Measurements from ENCODE around the gene YEATS4.

YEATS4 gene

DNA sequence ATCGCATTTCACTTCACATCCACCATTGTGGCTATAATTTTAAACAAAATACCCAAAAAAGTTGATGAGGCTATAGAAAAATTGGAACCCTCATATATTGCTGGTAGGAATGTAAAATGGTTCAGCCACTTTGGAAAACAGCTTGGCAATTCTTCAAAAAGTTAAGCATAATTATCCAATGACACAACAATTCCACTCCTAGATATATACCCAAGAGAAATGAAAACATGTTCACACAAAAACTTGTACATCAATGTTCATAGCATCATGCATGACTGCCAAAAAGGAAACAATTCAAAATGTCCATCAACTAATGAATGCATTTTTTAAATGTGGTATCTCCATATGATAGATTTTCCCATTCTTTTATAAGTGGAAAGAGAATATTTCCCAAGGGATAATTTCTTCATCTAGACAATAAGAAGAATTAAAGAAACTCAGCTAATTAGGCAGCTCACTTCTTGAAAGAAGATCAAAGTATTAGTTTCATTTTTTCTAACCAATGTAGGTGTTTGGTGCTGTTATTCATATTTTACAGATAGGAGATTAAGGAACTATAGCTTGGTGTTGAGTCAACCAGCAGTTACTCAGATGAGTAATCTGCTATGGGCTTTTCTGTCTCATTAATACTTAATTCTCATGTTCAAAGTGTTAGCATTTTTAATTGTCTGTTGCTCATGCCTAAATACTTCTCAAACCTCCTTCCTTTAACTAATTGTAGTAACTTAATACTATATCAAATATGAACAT is 32.8 kb downstream of the YEATS4 start:
- no peak for DNase-seq (ENCODE audit: low spot score)

DNA sequence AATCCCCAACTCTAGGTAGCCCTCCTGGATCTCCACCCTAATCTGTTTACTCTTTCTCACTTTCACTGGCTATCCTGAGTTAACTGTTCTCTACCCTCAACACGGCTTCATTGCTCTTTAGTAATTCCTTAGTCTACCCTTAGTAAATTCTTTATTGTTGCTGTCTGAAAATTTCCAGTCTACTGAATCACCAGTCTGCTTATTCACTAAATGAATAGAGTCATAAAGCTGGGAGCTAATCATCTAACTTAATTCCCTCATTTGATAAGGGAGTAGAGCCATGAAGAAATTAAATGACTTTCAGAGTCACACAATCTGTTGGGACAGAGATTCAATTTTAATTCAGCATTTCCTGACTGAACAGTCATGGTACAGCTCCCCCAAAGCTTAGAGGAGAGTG is 36.5 kb downstream of the YEATS4 start:
- no peak for DNase-seq (ENCODE audit: low spot score)

DNA sequence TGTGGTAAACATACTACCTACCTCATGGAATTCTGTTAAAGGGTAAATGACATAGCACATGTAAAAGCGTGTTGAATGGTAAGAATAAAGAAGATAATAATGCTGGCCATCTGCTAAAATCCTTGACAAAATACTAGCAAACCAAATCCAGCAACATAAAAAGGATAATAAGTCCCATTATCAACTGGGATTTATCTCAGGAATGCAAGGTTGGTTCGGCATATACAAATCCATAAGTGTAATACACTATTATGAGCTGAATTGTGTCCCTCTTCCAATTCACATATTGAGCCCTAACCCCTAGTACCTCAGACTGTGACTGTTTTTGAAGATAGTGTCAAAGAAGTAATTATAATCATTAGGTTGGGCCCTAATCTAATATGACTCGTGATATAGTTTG is 37.4 kb downstream of the YEATS4 start:
- DNase-seq (ENCODE audit: low spot score), result no peak

DNA sequence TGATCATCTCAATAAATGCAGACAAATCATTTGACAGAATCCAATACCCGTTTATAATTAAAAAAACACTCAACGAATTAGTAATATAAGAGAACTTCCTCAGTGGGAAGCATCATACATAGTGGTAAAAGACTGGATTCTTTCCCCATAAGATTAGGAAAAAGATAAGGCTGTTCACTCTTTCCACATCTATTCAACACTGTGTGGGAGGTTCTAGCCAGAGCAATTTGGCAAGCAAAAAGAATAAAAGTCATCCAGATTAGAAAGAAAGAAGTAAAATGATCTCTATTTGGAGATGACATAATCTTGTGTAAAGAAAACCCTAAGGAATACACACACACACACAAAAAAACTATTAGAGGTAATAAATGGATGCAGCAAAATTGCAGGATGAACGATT is 38.4 kb downstream of the YEATS4 start:
- DNase-seq (ENCODE audit: low spot score), result no peak

DNA sequence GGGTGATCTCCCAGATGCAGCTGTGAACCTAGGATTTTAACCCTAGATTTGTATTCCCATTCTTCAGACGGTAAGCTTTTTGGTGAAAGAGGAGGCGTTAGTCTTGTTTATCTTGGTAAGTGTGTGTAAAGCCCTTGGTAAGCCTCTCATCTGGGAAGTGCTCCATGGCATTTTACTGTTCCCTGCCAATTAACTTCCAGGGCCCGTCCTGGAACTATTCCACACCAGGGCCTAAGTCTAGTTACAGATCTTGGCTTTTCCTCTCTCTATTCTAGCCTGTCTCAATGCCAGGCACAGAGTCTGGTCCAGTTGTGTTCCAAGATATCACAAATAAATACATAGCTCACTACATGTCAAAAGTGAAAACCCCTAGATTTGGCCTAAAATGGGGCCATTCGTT is 42.4 kb downstream of the YEATS4 start:
- DNase-seq (ENCODE audit: low spot score), result no peak

DNA sequence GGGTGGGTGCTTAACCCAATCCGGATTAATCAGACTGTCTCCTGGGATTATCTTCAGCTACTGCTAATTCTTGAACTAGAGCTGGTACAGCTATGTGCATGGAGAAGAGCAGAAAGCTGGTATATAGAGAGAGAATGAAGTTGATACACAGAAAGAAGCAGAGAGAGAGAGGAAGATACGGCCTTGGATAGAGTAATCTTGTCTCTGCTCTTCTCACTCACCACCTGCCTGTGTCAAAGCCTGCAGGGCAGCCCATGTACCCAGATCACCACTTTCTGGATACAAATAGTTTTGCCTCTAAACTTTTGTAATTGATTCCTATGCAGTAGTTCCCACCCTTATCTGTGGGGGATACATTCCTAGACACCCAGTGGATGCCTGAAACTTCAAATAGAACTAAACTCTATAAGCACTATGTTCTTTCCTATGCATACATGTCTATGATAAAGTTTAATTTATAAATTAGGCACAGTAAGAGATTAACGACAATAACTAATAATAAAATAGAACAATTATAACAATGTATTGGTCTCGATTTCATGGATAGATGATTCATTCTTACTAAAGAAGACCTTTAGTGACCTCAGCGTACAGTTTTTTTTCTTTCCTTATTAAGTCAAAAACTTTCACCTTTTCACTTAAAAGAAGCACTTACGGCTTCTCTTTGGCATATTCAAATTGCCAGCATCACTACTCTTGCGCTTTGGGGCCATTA is 45.5 kb downstream of the YEATS4 start:
- DNase-seq (ENCODE audit: low spot score), result no peak

DNA sequence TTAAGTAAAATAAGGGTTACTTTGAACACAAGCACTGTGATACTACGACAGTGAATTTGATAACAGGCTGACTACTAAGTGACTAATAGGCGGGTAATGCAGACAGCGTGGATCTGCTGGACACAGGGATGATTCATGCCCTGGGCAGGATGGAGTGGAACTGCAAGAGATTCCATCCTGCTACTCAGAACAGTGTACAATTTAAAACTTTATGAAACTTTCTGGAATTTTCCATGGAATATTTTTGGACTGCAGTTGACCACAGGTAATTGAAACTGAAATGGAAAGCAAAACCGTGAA is 46.0 kb downstream of the YEATS4 start:
- peak; percentile 60 for DNase-seq (ENCODE audit: low spot score)

DNA sequence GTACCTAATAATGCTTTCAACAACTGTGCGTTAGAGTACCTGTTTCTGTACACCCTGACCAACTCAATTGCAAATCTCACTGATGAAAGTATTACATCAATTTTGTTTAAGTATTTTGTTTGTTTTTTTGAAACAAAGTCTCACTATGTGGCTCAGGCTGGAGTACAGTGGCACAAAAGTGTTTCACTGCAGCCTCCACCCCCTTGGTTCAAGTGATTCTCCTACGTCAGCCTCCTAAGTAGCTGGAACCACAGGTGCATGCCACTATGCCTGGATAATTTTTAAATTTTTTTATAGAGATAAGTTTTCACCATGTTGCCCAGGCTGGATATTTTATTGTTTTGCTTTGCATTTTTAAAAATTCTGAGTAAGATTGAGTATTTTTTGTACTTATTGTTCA is 46.7 kb downstream of the YEATS4 start:
- DNase-seq (ENCODE audit: low spot score), result no peak

DNA sequence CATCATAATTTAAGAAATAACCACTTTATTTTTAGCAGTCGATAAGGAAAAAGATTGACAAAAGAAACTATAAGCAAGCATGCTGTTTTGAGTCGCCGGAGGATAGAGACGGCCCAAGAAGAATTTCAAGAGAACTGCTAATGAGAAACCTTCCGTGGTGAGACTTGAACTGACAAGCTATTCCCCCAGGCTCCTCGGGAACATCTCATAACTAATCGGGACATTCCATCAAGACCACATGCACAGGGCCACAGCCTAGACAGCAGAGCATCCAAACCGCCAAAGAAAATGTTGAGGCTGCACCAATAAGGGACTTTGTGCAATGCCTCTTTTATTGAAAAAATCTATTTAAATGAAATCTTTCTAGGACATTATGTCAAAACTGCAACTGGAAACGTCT is 51.0 kb downstream of the YEATS4 start:
- no peak for DNase-seq (ENCODE audit: low spot score)

DNA sequence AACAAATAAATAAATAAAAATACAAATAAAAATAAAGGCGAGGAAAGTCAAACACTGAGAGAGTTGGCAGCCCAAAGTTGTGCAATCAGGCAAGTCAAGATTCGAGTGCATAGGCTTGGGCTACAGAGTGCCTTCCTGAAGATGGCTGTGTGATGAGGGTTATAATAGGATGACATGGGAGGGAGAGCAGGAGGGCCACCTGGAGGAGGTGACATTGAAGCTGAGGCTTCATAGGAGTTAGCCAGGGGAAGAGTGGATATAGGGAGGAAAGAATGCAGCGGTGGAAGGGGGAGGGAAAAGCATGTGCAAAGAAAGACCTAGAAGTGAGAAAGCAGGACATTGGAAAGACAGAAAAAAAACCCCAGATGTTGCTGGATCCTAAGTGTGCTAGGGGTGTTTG is 53.1 kb downstream of the YEATS4 start:
- DNase-seq (ENCODE audit: low spot score), result no peak

DNA sequence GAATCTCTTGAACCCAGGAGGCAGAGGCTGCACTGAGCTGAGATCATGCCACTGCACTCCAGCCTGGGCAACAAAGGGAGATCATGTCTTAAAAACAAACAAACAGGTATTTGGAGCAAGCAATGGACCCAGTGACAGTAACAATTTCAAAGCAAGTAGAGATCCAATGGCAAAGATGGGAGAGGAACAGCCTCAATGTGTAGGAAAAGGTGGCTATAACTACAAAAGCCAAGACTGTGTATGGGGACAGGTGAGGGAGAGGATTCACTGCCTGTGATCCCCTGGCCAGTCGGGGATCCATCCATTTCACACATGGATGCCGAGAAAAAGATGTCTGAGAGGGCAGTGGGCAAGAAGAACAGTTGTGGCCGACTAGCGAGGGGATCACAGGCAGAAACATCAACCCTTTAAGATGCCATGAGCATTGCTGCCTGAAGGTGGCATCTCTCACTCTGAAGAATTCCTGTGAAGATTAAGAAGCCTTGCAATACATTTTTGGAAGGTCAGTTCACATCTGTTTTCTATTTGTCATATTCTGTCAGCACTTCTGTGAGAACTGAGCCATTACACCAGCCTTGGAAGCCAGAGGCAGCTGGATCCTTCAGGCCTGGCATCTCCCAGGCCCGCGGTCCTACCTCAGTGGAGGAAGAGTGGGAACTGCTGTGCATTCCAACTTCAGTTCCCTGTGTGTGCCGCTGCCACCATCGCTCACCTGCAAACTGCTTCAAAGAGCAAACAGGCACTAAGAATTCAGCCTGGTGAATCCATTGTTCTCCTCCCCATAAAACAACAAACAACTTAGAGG is 56.1 kb downstream of the YEATS4 start:
- DNase-seq (ENCODE audit: low spot score), result peak; percentile 8

DNA sequence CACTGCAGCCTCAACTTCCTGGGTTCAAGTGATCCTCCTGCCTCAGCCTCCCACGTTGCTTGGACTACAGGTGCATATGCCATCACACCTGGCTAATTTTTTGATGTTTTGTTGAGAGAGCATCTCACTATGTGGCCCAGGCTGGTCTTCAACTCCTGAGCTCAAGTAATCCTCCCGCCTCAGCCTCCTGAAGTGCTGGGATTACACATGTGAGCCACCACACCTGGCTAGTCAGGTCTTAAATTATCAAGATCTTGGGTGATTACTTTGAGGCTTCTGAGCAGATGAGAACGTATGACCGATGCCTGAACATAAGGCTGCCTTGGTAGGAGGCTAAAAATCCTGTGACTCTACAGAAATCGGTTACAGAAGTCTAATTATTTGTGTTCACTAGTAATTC is 57.7 kb downstream of the YEATS4 start:
- no peak for DNase-seq (ENCODE audit: low spot score)

DNA sequence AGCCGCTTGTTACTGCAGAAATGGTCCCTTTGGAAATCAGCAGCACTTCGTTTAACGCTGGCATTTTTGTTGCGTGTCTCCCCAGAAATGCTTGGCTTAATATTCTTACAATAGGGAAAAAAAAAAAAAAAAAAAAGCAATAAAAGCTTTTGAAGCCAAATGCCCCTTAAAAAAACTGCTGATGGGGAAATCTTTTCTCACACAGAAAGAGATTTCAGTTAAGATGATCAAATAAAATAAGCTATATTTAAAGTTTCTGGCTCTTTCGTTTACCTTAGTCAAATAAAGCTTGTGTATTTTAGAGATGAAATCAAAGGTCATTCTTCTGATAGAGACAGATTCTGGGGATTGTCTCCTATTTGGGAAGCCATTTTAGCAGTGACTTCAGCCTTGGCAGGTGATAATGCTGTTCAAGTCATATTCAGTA is 58.2 kb downstream of the YEATS4 start:
- DNase-seq (ENCODE audit: low spot score), result no peak

DNA sequence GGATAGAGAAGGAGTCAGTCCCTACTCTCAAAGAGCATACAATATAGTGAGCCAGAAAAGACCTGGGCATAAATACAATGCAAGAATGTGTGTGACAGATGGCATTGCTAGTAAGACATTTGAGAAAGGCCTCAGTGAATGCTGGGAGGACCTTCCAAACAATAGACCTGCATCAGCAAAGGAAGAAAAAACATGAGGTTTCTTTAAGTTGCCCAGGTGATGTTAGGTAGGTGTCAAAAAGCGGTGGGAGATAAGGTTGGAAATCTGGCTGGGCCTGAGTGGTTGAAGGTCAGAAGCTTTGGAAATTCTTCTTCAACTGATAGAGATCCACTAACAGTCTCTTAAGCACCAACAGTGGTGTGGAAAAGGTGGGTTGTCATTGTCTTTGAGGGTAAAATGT is 60.2 kb downstream of the YEATS4 start:
- DNase-seq (ENCODE audit: low spot score), result no peak

DNA sequence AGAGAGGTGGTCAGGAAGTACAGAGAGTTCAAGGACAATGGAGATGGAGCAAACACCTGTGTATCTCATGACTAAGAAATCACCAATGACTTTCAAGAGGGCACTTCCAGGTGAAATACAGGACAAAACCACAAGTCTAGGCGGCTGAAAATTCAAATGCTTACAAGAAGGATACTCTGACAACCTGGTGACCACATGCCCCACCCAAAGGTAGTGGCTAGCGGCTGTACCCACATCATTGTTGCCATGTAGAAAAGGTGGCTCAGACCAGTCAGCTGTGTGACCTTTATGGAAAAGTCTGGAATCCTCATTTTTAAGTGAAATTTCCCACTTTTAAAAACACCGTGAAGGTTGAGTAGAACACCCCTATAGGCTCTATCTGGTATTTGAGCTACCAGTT is 62.0 kb downstream of the YEATS4 start:
- no peak for DNase-seq (ENCODE audit: low spot score)

DNA sequence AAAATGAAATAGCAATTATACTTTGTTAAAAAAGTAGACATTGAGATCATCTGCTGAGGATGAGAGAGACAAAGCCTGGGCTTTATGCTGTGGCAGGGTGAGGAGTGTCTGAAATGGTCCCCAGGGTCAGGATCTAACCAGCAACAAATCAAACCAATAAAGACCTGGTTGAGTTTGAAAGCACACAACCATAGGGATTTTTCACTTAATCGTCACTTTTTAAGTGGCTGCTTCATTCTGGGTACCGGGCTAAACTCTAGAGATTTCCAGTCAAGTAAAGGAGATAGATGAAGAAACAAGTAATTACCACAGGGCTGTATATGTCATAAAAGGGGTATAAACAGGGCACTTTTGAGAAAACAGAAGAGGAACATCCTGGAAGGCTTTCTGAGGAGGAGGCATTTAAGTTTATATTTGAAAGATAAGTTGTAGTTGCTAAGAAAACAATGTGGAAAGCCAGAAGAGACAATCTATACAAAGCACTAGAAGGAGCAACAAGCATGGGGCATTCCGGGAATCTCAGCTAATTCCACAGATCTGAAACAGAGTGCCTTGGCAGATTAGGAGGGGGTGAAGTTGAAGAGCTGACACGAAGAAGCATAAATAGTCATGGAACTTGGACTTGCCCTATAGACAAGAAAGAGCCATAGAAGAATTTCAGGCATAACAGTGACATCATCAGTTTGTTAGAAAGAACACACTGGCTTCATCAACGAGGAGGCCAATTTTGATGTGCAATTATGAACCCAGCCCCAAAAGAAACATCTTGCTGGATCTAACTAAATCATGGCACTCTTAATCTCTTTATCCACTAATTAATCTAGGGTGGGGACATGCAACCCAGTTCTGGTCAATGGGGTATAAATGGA is 63.7 kb downstream of the YEATS4 start:
- no peak for DNase-seq (ENCODE audit: low spot score)

DNA sequence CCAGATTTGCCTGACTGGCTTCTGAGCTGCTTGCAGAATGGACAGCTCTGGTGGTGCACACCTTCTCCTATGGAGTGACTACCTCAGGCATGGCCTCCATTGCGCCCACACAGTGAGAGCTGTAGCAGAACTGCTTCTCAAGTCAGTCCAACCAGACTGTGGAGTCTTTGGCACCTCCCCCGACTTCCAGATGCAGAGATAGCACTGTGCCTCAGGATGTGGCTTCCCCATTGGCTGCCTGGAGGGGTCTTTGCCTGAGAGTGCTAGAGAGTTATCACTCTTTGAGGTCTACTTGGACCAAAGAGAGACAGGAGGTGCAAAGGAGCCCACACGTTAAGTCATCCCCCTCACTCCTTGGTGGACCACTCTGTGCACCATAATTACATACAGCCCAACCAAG is 65.9 kb downstream of the YEATS4 start:
- DNase-seq (ENCODE audit: low spot score), result no peak

DNA sequence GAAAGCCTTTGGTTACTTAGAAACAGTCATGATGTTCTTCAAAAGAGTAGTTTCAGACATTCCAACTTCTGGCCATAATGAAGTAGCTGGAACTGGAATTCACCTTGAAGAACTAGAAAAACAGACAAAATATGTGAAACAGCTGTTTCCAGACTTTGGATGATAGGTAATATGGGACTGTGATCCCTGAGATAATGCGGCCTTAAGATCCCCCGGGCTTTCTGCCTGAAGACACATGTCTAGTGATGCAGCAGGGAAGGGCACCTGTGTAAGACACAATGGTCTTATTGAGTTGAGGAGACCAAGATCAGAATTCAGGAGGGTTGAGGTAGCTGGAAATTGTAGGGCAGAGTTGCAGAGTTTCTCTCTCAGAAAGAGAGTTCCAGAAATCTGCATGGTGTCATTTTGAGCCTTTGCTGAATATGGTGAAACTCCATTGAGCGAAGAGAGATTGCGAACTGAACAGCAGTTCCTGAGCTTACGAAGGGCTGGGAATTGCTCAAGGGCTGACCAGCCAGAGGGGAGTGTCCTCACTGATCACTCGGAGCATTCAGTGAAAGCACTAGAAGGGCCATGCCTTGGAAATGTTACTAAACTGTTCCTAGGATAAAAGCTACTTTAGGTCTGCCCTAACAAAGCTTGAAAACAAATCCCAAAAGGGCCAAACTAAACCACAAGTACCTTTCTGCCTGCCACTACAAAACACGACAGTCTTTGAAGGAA is 69.0 kb downstream of the YEATS4 start:
- DNase-seq (ENCODE audit: low spot score), result no peak

DNA sequence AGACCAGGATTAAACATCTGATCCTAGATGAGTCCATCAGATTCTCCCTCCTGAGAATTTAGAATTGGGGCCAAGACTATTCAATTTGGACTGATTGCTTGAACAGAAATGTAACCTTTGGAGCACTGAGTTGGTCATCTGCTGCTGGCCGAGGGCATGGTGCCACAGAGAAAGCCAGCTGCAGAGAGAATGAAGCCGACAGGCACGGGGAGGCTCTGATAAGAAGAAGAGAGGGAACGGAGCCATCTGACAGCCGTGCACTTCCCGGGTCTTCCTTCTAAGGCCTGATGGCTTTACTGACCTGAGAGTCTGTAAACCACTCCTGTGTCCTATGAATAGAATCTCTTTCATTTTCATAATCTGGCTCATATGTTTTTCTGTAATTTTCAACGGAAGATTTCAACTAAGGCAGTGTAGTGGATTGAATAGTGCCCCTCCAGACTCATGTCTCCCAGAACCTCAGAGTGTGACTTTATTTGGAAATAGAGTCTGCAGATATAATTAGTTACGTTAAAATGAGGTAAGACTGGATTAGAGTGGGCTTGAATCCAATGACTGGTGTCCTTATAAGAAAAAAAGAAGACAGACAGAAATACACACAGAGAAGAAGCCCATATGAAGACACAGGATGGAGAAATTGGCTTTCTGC is 71.5 kb downstream of the YEATS4 start:
- no peak for DNase-seq (ENCODE audit: low spot score)

DNA sequence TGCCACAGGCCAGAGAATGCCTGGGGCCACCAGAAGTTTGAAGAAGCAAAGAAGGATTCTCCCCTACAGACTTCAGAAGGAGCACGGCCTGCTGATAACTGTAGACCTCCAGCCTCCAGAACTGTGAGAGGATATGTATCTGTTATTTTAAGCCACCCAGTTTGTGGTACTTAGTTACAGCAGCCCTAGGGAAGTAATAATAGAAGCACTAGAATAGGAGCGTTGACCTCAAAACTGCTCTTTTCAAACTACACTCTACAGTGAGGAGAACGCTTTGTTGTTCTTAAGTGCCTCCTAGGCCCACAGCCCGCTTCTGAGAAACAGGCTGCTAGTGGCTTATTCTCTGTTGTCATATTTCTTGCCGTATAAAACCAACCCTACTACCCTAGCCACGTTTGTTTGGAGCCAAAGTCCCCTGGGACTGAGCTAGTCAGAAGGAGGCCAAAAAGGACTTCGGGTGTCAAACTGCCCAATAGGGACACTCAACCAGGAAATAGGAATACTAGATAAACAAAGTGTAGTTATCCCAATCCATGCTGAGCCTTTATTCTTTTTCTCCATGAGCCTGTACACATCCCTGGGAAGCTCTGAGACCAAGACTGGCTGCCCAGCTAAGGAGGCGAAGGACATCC is 72.2 kb downstream of the YEATS4 start:
- no peak for DNase-seq (ENCODE audit: low spot score)

DNA sequence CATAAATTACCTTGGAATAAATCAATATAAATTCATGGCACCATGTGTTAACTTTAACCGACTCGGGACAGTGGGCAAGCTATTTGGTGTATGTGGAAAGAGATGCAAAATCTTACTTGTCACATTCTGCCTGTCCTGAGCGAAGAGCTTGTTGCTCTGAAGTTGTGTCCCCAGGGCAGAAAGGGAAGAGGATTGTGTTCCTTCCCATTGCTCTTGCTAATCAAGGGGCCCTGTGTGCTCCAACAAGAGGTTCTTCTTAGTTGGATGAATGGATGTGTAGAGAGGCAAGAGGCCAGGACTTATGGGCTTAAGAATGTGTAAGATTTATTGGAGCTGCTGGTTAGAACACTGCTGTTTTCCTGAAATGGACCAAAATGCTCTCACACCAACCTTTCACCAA is 74.1 kb downstream of the YEATS4 start:
- no peak for DNase-seq (ENCODE audit: low spot score)
